Mucosa of rectum (tissue), 2 donors: Measurements from ENCODE around the gene SLC25A34.

Source experiments
- H3K27ac ChIP-seq, 2 donors: one replicate each; pipeline ENCODE4 v1.7.0; 2013; ENCODE audit warnings: inconsistent platforms in 2 of 2, low read depth in 2 of 2, low read length in 2 of 2
- H3K27me3 ChIP-seq, 2 donors: one replicate each; pipeline ENCODE4 v1.7.0; 2013; ENCODE audit warnings: low read length in 2 of 2; ENCODE audit not compliant: control insufficient read depth in 2 of 2, insufficient read depth in 2 of 2
- H3K36me3 ChIP-seq, 2 donors: one replicate each; pipeline ENCODE4 v1.7.0; 2013; ENCODE audit warnings: low read length in 2 of 2; ENCODE audit not compliant: control insufficient read depth in 2 of 2, insufficient read depth in 2 of 2
- H3K4me1 ChIP-seq, 2 donors: one replicate each; pipeline ENCODE4 v1.7.0; 2013; ENCODE audit warnings: low read length in 2 of 2, mild to moderate bottlenecking in 1 of 2; ENCODE audit not compliant: control insufficient read depth in 2 of 2, insufficient read depth in 2 of 2
- H3K4me3 ChIP-seq, 2 donors: one replicate each; pipeline ENCODE4 v1.7.0; 2013; ENCODE audit warnings: low read length in 2 of 2
- H3K9ac ChIP-seq, 2 donors: one replicate each; pipeline ENCODE4 v1.7.0; 2013; ENCODE audit warnings: low read length in 2 of 2, low read depth in 1 of 2, mild to moderate bottlenecking in 1 of 2
- H3K9me3 ChIP-seq, 2 donors: one replicate each; pipeline ENCODE4 v1.7.0; 2013; ENCODE audit warnings: low read length in 2 of 2; ENCODE audit not compliant: control insufficient read depth in 2 of 2
- donor health status: healthy.
- donor health status: Normal muscosa, but diverticular disease.

Gene SLC25A34

DNA sequence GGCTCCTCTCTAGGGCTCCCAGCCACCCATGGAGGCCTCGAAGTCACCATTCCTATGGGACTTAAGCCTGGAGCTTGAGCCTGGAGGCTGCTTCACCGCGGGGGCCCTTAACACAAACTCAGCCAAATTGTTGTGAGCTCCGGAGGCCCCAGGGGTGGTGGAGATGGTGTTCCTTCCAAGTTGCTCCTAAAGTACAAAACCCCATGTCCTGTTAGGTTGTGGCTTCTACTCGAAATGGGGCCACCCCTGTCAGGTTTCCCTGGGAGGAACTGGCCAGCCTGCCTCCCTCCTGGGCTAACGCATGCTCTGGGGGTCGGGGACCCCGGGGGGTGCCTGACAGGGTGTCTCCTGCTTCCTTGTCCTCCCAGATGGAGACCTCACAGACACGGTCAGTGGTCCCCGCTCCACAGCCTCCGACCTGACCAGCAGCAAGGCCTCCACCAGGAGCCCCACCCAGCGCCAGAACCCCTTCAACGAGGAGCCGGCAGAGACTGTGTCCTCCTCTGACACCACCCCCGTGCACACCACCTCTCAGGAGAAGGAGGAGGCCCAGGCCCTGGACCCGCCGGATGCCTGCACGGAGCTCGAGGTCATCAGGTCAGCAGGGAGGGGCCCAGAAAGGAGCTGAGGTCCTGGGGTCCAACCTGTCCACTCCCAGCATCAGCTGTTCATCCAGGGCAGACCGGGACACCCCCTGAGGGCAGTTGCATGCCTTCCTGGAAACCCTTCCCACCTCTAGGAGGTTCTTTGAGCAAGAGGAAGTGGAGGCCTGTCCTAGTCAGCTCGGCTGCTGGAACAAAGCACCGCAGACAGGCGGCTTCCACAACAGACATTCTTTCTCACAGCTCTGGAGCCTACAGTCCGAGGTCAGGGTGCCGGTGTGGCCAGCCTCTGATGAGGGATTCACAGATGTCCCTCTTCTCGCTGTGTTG, 10.8 kb upstream of the SLC25A34 start:
- Histone ChIP-seq H3K9me3 (no peaks in the 10 kb centered on the region), H3K36me3 (peaks cover 60 to 62% of the 10 kb centered on the region in 2 donors), H3K4me1 (no peaks in the 10 kb centered on the region), H3K27me3 (no peaks in the 10 kb centered on the region), H3K4me3 (no peak overlapping the region), H3K9ac (no peak overlapping the region), H3K27ac (no peak overlapping the region)

GRCh38 chr1:15726508-15726907, 9.6 kb upstream of the SLC25A34 start:
- Histone ChIP-seq H3K4me3 (no peak overlapping the region), H3K9ac (no peak overlapping the region), H3K27me3 (no peaks in the 10 kb centered on the region), H3K36me3 (peaks cover 61 to 68% of the 10 kb centered on the region in 2 donors), H3K27ac (no peak overlapping the region), H3K4me1 (no peaks in the 10 kb centered on the region), H3K9me3 (no peaks in the 10 kb centered on the region)

- H3K9me3 ChIP-seq, result no peaks in the 10 kb centered on the region
- peaks cover 62 to 73% of the 10 kb centered on the region in 2 donors for H3K36me3 ChIP-seq
- H3K4me3 ChIP-seq, result no peak overlapping the region
- no peak overlapping the region for H3K27ac ChIP-seq
- H3K4me1 ChIP-seq, result no peaks in the 10 kb centered on the region
- H3K9ac ChIP-seq, result no peak overlapping the region
- H3K27me3 ChIP-seq, result no peaks in the 10 kb centered on the region
Measured at GRCh38 chr1:15727021-15727420, 9.0 kb upstream of the SLC25A34 start.

DNA sequence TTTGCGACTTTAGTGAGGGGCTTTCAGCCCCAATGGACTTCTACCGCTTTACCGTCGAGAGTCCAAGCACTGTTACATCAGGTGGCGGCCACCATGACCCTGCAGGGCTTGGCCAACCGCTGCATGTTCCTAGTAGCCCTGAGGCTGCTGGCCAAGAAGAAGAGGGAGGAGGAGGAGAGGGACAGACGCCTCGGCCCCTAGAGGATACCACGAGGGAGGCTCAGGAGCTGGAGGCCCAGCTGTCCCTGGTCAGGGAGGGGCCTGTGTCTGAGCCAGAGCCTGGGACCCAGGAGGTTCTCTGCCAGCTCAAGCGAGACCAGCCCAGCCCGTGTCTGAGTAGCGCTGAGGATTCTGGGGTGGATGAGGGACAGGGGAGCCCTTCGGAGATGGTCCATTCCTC, 8.6 kb upstream of the SLC25A34 start:
- Histone ChIP-seq H3K4me3 (no peak overlapping the region), H3K9ac (no peak overlapping the region), H3K27ac (no peak overlapping the region), H3K4me1 (no peaks in the 10 kb centered on the region), H3K27me3 (no peaks in the 10 kb centered on the region), H3K9me3 (no peaks in the 10 kb centered on the region), H3K36me3 (peaks cover 65 to 75% of the 10 kb centered on the region in 2 donors)

GRCh38 chr1:15727866-15728534, 8.1 kb upstream of the SLC25A34 start:
- no peak overlapping the region for H3K27ac ChIP-seq
- H3K4me3 ChIP-seq, result no peak overlapping the region
- H3K9me3 ChIP-seq, result no peaks in the 10 kb centered on the region
- H3K36me3 ChIP-seq, result peaks cover 64 to 74% of the 10 kb centered on the region in 2 donors
- no peak overlapping the region for H3K9ac ChIP-seq
- H3K4me1 ChIP-seq, result no peaks in the 10 kb centered on the region
- no peaks in the 10 kb centered on the region for H3K27me3 ChIP-seq

- peaks cover 72 to 85% of the 10 kb centered on the region in 2 donors for H3K36me3 ChIP-seq
- no peaks in the 10 kb centered on the region for H3K4me1 ChIP-seq
- H3K27ac ChIP-seq, result no peak overlapping the region
- H3K9me3 ChIP-seq, result no peaks in the 10 kb centered on the region
- H3K9ac ChIP-seq, result no peak overlapping the region
- H3K27me3 ChIP-seq, result no peaks in the 10 kb centered on the region
- H3K4me3 ChIP-seq, result no peak overlapping the region
Measured at GRCh38 chr1:15728937-15729657, 7.0 kb upstream of the SLC25A34 start.

GRCh38 chr1:15730423-15730822, 5.6 kb upstream of the SLC25A34 start:
- H3K9ac ChIP-seq, result no peak overlapping the region

DNA sequence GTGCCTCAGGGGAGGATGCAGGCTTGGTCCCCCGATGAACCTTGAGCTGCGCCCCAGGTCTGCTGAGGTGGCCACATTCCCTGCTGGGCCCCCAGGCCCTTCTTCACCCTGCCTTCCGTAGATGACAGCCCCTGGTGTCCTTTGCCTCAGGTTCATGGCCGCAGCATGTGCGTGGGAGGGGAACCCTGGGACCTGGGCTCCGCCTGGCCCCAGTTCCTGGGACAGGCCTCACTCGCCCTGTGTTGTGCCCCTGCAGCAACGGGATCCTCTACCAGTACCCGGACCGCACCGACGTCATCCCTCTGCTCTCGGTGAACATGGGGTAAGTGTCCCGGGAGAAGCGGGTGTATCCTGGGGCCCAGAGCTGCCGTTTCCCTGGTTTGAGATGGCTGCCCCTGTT, 5.1 kb upstream of the SLC25A34 start:
- Histone ChIP-seq H3K4me3 (no peak overlapping the region), H3K36me3 (peaks cover 72 to 74% of the 10 kb centered on the region in 2 donors), H3K4me1 (peaks cover 9 to 14% of the 10 kb centered on the region in 2 donors), H3K27me3 (no peaks in the 10 kb centered on the region), H3K27ac (no peak overlapping the region), H3K9me3 (no peaks in the 10 kb centered on the region), H3K9ac (no peak overlapping the region)

More at GRCh38 chr1:15730423-15730822, 5.6 kb upstream of the SLC25A34 start:
- no peaks in the 10 kb centered on the region for H3K27me3 ChIP-seq
- peaks cover 77 to 79% of the 10 kb centered on the region in 2 donors for H3K36me3 ChIP-seq
- no peak overlapping the region for H3K4me3 ChIP-seq
- H3K27ac ChIP-seq, result no peak overlapping the region
- no peaks in the 10 kb centered on the region for H3K9me3 ChIP-seq
- peaks cover 5 to 9% of the 10 kb centered on the region in 2 donors for H3K4me1 ChIP-seq

- no peaks in the 10 kb centered on the region for H3K9me3 ChIP-seq
- no peak overlapping the region for H3K27ac ChIP-seq
- no peak overlapping the region for H3K9ac ChIP-seq
- no peaks in the 10 kb centered on the region for H3K27me3 ChIP-seq
- H3K4me1 ChIP-seq, result peaks cover 13 to 22% of the 10 kb centered on the region in 2 donors
- peaks cover 64 to 66% of the 10 kb centered on the region in 2 donors for H3K36me3 ChIP-seq
- H3K4me3 ChIP-seq, result no peak overlapping the region
Measured at GRCh38 chr1:15731735-15732685, 4.0 kb upstream of the SLC25A34 start.
